ENCODE data around the gene ZNF879. TPM values are rescaled to one million over a fixed set of nuclear protein-coding genes. Genes with fewer than 3 reads are reported as not detected.

The ZNF879 gene
- total RNA-seq (2014; rRNA removed; shearing (Covaris generic)): 2.4 and 2.5 TPM in 2 replicates

DNA sequence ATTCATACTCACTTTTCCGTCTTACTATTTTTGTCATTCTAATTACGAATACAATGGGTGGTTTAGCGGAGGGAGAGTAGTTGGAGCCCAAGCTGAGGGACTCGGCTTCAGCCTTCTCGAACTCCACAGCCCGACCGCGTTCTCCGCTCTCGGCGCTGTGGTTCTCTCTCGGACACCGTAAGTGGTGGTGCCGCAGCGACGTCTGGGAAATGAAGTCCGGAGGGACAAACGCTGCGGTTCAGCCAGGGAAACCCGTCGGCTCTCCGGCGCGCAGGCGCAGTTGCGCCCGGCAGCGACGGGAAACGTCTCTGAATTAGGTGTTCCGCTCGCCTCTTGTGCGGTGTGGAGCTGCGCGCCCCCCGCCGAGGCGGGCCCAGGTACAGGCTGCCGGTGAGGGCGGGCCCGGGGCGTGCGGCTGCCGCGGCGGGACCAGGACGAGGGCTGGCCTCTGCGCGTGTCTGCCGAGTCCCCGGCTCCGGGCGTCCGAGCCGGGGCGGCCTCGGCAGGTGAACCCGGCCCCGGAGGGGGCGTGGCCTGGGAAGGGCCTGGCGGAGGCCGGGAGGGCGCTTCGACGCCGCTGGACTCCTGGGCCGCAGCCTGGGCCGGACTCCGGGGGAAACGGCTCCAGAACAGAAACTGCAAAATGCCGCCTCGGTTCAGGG is at the start of gene ZNF879:
Gene ZNF879 (plus strand): TSS at position 277 of the 662 bp plus-strand sequence. CDS start 1,201 bp downstream, outside the sequence.
- DNase-seq (ENCODE audit: low read depth): peak; percentile 94

GRCh38 chr5:178981381-178981780 is 42.2 kb upstream of the ZNF879 start:
- DNase-seq (ENCODE audit: low read depth): no peak

GRCh38 chr5:178982941-178983340 is 40.7 kb upstream of the ZNF879 start:
- no peak for DNase-seq (ENCODE audit: low read depth)

DNA sequence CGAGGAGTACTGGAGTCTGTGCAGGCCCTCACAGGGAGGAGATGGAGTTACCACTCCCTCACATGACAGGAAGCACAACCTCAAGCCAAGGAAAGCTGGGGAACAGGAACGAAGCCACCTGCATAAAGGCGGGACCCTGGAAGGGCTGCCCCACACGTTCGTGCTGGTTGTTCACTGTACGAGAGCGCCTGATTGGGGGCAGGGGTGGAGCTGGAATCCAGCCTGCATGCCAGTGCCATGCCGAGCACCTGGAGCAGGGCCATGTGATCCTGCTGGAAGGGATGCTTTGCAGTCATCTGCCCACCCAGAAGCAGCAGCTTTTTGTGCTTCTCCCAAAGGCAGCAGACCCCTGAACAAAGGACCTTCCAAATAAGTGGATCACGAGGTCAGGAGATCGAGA is 39.9 kb upstream of the ZNF879 start:
- no peak for DNase-seq (ENCODE audit: low read depth)

GRCh38 chr5:178984145-178985072 is 39.2 kb upstream of the ZNF879 start:
- DNase-seq (ENCODE audit: low read depth): no peak

DNA sequence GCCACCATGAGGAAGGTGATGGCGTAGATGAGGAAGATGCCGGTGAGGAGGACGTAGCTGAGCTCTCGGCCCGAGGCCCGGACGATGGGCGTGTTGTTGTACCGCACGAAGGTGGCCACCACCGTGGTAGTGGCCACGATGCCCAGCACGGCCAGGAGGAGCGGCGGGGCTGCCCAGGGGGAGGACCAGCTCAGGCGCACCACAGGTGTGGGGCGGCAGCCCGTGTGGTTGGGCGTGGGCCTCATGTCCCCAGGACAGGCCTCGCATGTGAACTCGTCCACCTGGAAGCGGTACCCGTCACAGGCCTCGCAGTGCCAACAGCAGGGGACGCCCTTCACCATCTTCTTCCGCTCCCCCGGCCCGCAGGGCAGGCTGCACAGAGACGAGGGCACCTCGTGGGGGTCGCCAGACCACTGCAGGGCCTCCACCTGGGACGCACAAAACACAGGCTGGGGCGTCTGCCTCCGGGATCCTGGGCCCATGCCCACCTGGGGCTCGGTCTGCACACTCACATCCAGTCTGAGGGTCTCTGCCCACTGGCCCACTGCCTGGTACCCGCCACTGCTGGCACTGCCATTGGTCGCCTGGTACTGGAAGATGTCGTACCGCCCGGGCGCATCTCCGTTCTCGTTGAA is 37.2 kb upstream of the ZNF879 start:
- DNase-seq (ENCODE audit: low read depth): no peak

GRCh38 chr5:178988436-178989220 is 35.0 kb upstream of the ZNF879 start:
- no peak for DNase-seq (ENCODE audit: low read depth)

DNA sequence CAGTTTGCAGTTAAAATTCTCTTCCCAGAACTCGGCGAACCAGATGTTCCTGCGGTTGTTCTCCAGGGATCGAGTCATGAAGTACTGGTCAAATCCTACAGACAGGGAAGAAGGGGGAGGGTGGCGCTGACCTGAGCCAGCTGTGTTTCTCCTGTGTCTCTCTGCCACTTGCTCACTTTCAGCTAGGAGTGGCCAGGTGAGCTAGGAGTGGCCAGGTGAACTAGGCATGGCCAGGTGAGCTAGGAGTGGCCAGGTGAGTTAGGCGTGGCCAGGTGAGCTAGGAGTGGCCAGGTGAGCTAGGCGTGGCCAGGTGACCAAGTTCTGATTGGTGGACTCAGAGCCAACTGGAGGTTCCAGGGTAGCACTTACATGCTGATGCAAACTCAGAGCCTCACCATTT is 34.3 kb upstream of the ZNF879 start:
- DNase-seq (ENCODE audit: low read depth): no peak

DNA sequence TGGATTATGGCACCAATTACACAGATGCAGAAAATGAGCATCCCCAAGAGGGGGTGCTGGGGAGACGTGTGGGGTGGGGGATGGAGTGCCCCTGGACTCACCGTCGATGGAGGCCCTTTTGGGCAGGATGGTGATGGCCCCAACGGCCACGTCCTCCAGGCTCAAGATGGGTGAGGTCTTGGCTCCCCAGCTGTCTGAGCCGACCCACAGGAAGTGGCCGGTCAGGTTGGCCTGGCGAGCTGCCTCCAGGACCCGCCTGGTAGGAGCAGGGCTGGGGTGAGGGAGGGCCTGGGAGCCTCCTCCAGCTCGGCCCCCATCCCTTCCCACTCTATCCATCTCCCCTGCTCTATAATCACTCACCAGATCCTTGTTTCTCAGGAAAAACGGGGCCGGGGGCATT is 33.1 kb upstream of the ZNF879 start:
- DNase-seq (ENCODE audit: low read depth): no peak

GRCh38 chr5:178991190-178992145 is 32.1 kb upstream of the ZNF879 start:
- DNase-seq (ENCODE audit: low read depth): no peak

DNA sequence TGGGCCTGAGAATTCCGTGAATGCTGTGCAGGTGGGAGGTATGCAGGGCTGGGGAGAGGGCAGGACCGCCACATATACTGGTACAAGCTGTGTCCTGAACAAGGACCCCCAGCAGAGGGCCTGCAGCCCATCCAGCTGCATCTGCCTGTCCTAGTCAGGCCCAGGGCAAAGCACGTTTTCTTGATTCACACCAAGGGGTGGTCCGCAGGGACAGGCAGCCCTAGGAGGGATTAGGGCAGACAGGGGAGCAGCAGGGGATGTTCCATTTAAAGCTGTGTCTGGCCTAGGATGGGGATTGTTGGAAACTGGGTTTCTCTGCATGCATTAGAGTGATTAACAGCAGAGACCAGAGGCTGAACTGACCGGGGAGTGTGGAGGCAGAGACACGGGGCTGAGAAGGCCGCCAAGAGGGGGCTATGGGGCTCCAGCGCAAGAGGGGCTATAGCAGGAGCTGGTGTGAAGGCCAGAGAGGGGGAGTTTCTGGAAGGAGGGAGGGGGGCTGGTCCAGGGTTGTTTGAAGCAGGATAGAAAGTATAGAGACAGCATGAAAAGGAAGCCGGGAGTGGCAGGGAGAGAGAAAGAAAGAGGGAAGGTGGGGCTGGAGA is 31.2 kb upstream of the ZNF879 start:
- no peak for DNase-seq (ENCODE audit: low read depth)

DNA sequence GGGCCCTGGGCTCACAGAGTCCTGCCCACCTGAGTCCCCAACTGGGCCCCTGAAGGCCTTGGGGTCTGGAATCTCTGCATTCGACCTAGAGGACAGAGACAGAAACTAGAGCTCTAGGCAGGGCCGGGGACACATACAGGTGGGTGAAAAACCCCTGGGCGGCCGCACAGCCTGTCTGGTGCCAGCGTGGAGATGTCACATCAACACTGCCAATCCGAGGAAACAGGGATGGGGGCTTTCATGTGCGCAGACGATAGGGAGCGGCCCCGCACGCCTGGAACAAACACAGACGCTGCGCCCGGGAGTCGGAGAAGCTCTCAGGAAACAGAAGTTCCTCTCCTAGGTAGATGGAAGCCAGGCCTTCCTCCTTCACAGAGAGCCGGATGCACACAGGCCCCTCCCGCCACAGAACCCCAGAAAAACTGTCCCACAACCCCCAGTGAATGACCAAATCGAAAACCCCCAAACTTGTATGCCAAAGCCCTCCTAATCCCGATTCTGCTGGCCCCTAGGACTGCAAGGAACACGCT is 30.3 kb upstream of the ZNF879 start:
- DNase-seq (ENCODE audit: low read depth): no peak

DNA sequence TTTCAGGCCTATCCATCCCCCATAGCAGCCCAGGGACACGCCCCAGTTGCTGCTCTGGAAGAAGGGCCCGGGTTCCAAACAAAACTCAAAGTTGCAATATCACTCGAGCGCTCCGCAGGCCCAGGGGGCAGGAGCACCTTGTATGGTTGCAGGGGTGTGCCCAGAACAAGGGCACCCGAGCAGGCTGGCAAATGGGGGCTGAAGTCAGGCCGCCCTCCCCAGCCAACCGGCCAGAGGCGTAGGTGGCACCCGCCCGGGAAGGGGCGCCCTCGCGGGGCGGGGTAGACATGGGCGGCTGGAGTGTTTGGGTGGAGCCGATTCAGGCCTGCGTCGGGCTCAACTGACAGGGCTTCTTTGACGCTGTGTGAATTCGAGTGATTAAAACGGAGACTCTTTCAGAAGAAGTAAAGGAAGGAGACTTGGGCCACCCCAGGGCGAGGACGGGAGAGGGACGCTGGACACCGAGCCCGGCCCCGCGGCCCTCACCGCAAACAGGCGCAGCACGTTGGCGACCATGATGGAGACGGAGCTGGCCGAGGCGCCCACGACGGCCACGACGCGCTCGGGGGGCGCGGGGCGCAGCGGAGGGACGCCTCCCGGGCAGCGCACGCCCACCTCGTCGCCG is 29.5 kb upstream of the ZNF879 start:
- DNase-seq (ENCODE audit: low read depth): no peak

DNA sequence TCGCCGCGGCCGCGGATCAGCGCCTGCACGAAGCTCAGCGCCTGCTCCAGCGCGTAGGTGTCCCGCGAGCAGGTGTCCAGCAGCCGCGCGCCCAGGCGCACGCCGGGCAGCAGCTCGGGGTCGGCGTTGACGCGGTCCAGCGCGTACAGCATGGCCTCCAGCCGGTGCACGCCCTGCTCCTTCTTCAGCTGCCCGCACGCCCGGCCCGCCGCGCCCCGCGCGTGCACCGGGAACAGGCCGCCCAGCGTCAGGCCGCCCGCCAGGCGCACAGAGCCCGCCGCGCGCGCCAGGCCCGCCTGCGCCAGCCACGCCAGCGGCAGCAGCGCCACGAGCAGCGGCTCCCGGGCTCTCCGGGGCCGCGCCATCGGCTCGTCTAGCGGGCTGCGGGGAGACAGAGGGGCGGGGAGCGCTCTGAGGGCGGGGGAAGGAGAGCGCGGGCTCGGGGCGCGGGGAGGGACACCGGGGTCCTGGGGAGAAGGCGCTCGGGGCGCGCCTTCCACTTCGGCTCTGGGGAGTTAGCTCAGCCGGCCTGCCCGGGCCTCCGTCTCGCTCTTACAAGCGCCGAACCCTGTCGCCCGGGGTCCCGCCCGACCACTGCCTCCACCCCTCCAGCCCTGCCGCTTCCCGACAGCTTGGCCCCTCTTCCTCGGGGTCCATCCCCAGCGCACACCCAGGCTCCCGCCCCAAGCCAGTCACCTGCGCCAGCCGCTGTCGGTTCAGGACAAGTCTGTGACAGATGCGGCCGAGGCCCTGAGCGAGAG is 28.8 kb upstream of the ZNF879 start, which contains the start of gene GRM6:
Gene GRM6 (minus strand): TSS at position 741 of the 761 bp plus-strand sequence. CDS start 376 bp downstream, at position 365.
- DNase-seq (ENCODE audit: low read depth): no peak

DNA sequence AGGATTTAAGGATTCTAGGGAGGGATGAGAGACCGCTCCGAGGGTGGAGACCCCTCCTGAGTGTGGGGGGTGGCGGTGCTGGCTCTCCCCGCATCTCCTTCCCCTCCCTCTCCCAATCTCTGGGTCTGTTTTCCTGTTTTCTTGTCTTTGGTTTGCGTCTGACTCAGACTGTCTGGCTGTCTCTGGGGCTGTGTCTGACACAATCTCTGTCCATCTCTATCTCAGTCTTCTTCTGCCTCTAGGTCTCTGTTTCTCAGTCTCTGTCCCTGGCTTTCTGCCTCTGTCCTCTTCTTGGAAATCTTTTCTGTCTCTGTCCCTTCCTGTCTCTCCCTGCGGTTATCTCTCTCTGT is 28.3 kb upstream of the ZNF879 start:
- no peak for DNase-seq (ENCODE audit: low read depth)

DNA sequence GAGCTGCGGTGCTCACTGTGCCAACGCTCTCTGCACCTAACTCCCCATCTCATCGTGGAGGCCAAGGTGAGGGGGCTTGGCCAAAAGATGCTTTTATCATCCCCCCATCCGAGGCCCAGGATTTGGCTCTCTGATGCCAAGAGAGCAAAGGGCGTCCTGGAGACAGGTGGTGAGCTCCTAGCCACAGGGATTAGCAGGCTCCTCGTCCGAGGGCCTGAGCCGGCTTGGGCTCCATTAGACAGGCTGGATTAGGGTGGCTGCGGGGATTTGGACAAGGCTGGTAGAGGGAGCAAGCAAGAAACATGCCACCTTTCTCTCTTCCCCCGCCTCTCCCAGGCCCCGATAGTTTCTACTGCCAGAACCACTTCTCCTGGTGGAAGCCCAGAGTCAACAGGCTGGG is 27.4 kb upstream of the ZNF879 start:
- DNase-seq (ENCODE audit: low read depth): no peak

DNA sequence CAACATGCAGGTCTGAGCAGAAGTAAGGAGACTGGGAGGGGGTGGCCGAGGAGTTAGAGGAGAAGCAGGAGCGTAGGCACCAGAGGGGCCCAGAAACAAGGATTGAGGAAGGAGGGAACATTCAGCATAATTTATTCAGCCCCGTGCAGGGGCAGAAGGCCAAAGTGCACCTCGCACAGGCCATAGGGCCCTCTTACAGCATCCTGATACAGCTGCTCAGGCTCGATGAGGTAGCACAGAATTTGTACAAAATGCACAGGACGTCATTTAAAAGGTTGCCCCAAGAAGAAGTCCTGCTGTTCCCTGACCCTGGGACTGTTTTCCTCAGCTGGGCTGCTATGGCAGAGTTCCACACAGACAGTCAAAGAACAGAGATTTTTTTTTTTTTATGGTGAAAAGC is 26.4 kb upstream of the ZNF879 start:
- no peak for DNase-seq (ENCODE audit: low read depth)

GRCh38 chr5:178998441-178998840 is 25.2 kb upstream of the ZNF879 start:
- DNase-seq (ENCODE audit: low read depth): no peak

DNA sequence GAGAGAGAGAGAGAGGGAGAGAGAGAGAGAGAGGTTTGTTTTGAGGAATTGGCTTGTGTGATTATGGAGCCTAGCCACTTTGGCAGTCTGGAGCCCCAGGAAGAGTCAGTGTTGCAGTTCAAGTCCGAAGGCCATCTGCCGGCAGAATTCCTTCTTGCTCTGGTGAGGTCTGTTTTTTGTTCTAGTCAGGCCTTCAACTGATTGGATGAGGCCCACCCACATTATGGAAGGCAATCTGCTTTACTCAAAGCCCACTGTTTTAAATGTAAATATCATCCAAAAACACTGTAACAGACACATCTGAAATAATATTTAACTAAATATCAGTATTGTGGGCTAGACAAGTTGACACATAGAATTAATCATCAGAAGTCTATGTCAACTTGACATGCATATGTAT is 17.0 kb upstream of the ZNF879 start:
- DNase-seq (ENCODE audit: low read depth): no peak
